Ascending aorta (tissue), 2 donors: Measurements from ENCODE around the gene ATF7. TPM values are rescaled to one million over a fixed set of nuclear protein-coding genes. Genes with fewer than 3 reads are reported as not detected.

Source experiments
- DNase-seq, 2 donors: peaks; one replicate each; pipeline ENCODE4 v3.0.0-alpha.2; 2019; ENCODE audit warnings: low spot score in 2 of 2
- H3K27ac ChIP-seq, 2 donors: fragments of 200-600 bp; sonication (generic); one replicate each; pipeline ENCODE4 v1.5.1; 2016 to 2017; ENCODE audit warnings: mild to moderate bottlenecking in 1 of 2
- H3K27me3 ChIP-seq: fragments of 200-600 bp; sonication (generic); one replicate; pipeline ENCODE4 v1.5.1; 2017
- H3K36me3 ChIP-seq, 2 donors: fragments of 200-600 bp; sonication (generic); one replicate each; pipeline ENCODE4 v1.5.1; 2016
- H3K4me1 ChIP-seq, 2 donors: fragments of 200-600 bp; sonication (generic); one replicate each; pipeline ENCODE4 v1.5.1; 2016 to 2017; ENCODE audit warnings: mild to moderate bottlenecking in 1 of 2
- H3K4me3 ChIP-seq, 2 donors: fragments of 200-600 bp; sonication (generic); one replicate each; pipeline ENCODE4 v1.5.1; 2016 to 2017; ENCODE audit warnings: mild to moderate bottlenecking in 1 of 2
- H3K9me3 ChIP-seq, 2 donors: fragments of 200-600 bp; sonication (generic); one replicate each; pipeline ENCODE4 v1.5.1; 2016
- intact Hi-C: fragments of 100-400 bp; cut with DNase I; formaldehyde crosslinking; loops from one replicate; pipeline ENCODE4 v1.15.1; 2023
- total RNA-seq: library from RNA; depleted of rRNA; stranded (reverse); fragments of >200 nt; gene quantifications from one replicate; pipeline ENCODE4 v1.1.0, GENCODE V29; 2016
- TF ChIP-seq, protein P1 (sequence below), 3 experiments: fragments of 200-600 bp in 2 of 3; fragments of 450-650 bp in 1 of 3; sonication (generic) in 2 of 3; IDR thresholded peaks; one replicate each; pipeline ENCODE4 v1.5.1; 2016 to 2019; ENCODE audit warnings: antibody characterized with exemption in 3 of 3, mild to moderate bottlenecking in 1 of 3, moderate library complexity in 1 of 3

The ATF7 gene
- total RNA-seq, 1 donor from 2014 or later = 67.6 TPM

DNA sequence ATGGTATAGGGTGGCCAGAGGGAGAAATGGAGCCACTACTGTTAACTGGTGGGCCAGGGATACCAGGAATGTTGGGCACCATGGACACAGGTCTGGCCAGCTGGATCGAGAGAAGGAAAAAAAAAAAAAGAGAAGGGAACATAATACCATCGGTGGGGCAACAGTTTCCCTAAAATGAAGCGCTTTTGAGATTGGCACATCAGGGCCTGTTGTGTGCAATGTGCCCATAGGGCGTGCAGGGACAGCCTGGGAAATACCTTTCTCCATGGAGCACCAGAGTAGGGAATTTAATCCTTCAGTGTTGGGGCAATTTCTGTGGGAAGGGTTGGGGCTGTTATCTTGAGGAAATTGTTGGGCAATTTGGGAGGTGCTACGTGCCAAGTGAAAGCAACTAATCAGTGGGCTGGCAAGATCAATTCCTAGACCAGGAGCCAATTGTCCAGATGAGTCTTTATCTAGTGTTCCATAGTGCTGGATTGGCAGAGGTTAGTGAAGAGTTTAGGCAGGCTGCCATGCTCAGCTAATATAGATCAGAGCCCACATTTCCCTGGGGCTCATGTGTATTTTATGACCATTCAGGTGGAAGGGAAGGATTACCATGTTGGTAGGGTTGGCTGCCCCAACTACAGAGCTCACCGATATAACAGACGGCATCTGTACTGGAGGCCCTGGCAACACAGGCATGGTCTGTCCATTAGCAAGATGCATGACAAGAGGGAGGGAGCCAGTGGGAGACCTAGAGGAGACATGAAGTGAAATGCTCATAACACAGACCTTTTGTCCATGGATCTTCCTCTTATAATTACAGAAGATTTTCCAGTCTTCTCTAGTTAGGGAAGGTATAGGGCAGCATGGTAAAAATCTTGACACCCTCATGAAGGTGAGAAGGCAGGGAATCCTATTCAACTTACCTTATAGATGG is 93.4 kb downstream of the ATF7 start:
- Histone ChIP-seq H3K27ac (no peak overlapping the region), H3K36me3 (peaks cover 92 to 96% of the 10 kb centered on the region in 2 donors), H3K4me1 (no peaks in the 10 kb centered on the region), H3K27me3 (no peaks in the 10 kb centered on the region), H3K9me3 (no peaks in the 10 kb centered on the region), H3K4me3 (no peak overlapping the region)
- no peak for DNase-seq
- TF ChIP-seq, protein P1, sequence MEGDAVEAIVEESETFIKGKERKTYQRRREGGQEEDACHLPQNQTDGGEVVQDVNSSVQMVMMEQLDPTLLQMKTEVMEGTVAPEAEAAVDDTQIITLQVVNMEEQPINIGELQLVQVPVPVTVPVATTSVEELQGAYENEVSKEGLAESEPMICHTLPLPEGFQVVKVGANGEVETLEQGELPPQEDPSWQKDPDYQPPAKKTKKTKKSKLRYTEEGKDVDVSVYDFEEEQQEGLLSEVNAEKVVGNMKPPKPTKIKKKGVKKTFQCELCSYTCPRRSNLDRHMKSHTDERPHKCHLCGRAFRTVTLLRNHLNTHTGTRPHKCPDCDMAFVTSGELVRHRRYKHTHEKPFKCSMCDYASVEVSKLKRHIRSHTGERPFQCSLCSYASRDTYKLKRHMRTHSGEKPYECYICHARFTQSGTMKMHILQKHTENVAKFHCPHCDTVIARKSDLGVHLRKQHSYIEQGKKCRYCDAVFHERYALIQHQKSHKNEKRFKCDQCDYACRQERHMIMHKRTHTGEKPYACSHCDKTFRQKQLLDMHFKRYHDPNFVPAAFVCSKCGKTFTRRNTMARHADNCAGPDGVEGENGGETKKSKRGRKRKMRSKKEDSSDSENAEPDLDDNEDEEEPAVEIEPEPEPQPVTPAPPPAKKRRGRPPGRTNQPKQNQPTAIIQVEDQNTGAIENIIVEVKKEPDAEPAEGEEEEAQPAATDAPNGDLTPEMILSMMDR (IDR thresholded peaks at IDR 0.05) = no peak
- intact Hi-C loops = no loop called here

GRCh38 chr12:53532021-53532420 is 94.2 kb downstream of the ATF7 start:
- H3K27me3 ChIP-seq = no peaks in the 10 kb centered on the region
- no peak overlapping the region for H3K4me3 ChIP-seq
- TF ChIP-seq, protein P1 (IDR thresholded peaks at IDR 0.05) = no peak
- no peaks in the 10 kb centered on the region for H3K4me1 ChIP-seq
- intact Hi-C loops = no loop called here
- H3K9me3 ChIP-seq = no peaks in the 10 kb centered on the region
- peaks cover 90 to 96% of the 10 kb centered on the region in 2 donors for H3K36me3 ChIP-seq
- DNase-seq = no peak
- no peak overlapping the region for H3K27ac ChIP-seq

DNA sequence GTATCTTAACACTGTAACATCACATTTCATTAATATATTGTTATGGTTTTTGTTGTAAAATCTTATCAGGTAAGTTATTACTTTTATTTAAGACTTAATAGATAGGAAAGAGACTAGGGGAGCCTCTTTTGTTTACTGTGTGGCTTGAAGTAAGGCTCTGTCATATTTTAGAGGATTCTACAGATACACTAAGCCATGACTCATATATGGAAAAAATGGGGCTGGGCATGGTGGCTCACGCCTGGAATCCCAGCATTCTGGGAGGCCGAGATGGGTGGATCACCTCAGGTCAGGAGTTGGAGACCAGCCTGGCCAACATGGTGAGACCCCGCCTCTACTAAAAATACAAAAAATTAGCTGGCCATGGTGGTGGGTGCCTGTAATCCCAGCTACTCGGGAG is 95.3 kb downstream of the ATF7 start:
- intact Hi-C loops = no loop called here

GRCh38 chr12:53530061-53530460 is 96.1 kb downstream of the ATF7 start:
- no peak for DNase-seq
- Histone ChIP-seq H3K27ac (no peak overlapping the region), H3K4me1 (no peaks in the 10 kb centered on the region), H3K27me3 (no peaks in the 10 kb centered on the region), H3K36me3 (peaks cover 85 to 92% of the 10 kb centered on the region in 2 donors), H3K4me3 (no peak overlapping the region), H3K9me3 (no peaks in the 10 kb centered on the region)
- intact Hi-C loops = no loop called here
- TF ChIP-seq, protein P1 (IDR thresholded peaks at IDR 0.05) = no peak

More for the DNA sequence above, 95.3 kb downstream of the ATF7 start:
- no peaks in the 10 kb centered on the region for H3K9me3 ChIP-seq
- no peak for DNase-seq
- H3K4me3 ChIP-seq = no peak overlapping the region
- no peaks in the 10 kb centered on the region for H3K27me3 ChIP-seq
- TF ChIP-seq, protein P1 (IDR thresholded peaks at IDR 0.05) = no peak
- H3K36me3 ChIP-seq = peaks cover 85 to 96% of the 10 kb centered on the region in 2 donors
- no peaks in the 10 kb centered on the region for H3K4me1 ChIP-seq
- no peak overlapping the region for H3K27ac ChIP-seq

GRCh38 chr12:53524476-53524875 is 101.7 kb downstream of the ATF7 start:
- Histone ChIP-seq H3K4me3 (no peak overlapping the region), H3K4me1 (no peaks in the 10 kb centered on the region), H3K27ac (no peak overlapping the region), H3K27me3 (no peaks in the 10 kb centered on the region), H3K9me3 (no peaks in the 10 kb centered on the region), H3K36me3 (peaks cover 71 to 93% of the 10 kb centered on the region in 2 donors)
- TF ChIP-seq, protein P1 (IDR thresholded peaks at IDR 0.05) = no peak
- intact Hi-C loops = no loop called here
- no peak for DNase-seq
